Stimulated activated CD8-positive, alpha-beta memory T cell treated with anti-CD3 and anti-CD28 coated beads, Interleukin-12 subunit alpha, Interleukin-12 subunit beta, amount 100 ng/mL, for 24 hours (primary cell): ENCODE measurements around the gene MOB2.
"Not testable (repeated sequence)": the region's sequence is repeated elsewhere in the genome, so short reads cannot be mapped to it uniquely, and the experiment has no call there.

Source experiments
- DNase-seq: peaks from one replicate; pipeline ENCODE4 v3.0.0-alpha.2; 2020; ENCODE audit errors: extremely low read depth

The MOB2 gene

DNA sequence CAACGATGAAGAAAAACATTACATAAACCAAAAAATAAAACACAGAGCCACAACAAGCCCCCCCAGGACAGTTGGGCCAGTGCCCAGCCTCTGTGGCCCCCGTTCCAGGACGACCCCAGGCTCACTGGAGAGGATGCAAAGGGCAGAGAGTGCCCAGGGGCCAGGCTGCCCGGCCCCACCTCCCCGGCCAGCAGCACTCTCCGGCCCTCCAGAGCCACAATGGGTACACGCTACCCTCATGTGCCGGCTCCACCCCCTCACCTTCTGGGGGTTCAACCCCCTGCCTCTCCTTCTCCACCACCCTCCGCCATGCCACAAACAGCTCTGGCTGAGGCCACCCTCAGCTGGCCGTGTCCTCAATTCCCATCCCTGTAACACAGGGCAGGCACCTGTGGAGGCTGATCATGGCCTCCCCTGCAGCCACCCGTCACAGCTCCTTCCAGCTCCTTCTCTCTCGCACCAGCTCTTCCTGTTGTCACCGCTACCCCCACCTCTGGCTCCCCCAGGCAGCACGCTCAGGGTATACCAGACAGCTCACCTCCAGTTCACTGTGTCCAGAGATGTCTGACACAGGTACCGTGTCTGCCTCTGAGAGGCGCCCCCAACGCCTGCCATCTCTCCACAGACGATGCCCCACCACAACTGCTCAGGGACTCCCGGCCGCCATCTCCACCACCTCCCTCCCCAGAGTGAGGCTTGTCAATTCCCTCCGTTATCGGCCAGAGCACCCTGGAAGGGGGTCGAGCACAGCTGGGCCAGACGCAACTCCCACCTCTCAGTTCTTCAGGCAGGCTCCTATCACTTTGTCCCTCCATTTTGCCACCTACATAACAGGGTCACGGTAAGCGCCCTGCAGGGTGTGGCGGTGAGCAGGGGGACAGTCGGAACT is 30.8 kb upstream of the MOB2 start:
- no peak for DNase-seq

DNA sequence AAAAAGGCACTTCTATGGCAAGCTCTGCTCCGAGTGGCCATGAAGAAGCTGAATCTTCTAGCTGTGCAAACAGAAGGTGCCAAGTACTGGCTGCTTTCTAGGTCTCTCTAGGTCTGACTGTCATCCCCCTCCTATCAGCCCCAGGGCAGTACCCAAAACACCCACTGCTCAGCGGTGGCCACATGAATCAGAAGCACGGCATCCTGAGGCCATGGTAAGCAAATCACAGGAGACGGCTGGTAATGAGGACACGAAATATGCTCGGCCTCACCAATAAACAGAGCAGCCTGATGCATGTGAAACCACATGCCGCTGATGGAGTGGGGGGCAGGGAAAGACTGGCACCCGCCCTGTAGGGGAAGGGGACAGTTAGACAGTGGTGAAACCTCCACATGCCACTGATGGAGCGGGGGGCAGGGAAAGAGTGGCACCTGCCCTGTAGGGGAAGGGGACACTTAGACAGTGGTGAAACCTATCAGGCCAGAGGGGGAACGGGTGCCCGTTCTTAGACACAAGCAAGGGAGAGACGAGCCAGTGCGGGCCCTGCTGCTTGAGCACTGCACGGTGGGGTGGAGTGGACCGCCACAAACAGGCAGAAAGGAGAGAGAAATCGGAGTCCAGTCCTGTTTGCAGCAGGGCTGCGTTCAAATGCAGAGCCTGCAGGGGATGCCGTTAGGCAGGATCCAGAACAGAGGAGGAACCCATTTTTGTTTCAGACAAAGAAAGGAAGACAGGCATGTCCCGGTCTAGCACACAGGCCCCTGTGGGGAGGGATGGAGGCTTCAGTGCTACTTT is 29.9 kb upstream of the MOB2 start:
- no peak for DNase-seq

GRCh38 chr11:1515082-1516060 is 28.8 kb upstream of the MOB2 start:
- DNase-seq = peak; percentile 42

DNA sequence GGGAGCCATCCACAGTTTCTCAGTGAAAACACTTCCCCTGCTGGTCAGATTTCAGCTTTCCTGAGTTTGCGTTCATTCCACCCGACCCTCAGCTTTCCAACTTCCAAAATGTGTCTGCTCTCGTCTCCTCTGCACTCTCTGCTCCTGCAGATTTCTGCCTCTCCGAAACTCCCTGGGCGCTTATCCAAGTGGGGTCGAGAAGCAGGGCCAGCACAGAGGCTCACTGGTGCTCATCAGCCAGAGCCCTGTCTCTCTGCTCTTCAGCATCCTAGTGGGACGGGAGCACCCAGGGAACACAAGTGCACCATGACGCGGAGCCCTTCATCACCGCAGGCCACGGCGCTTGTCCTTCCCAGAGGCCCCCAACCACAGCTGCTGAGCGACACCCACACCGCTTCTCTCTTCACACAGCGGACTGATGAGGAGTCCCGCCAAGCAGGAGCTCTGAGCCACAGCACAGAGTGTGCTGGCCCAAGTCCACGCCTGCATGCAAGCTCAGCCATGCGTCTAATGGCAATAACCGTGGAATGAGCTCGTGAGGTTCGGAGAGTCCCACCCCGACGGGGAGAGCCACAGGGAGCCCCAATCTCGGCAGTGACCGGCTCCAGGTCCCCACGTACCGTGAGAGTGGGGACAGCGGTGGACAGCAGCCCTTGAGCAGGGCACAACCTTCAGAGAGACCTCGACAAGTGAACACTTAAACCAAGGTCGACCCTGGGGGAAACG is 27.9 kb upstream of the MOB2 start:
- DNase-seq = no peak

DNA sequence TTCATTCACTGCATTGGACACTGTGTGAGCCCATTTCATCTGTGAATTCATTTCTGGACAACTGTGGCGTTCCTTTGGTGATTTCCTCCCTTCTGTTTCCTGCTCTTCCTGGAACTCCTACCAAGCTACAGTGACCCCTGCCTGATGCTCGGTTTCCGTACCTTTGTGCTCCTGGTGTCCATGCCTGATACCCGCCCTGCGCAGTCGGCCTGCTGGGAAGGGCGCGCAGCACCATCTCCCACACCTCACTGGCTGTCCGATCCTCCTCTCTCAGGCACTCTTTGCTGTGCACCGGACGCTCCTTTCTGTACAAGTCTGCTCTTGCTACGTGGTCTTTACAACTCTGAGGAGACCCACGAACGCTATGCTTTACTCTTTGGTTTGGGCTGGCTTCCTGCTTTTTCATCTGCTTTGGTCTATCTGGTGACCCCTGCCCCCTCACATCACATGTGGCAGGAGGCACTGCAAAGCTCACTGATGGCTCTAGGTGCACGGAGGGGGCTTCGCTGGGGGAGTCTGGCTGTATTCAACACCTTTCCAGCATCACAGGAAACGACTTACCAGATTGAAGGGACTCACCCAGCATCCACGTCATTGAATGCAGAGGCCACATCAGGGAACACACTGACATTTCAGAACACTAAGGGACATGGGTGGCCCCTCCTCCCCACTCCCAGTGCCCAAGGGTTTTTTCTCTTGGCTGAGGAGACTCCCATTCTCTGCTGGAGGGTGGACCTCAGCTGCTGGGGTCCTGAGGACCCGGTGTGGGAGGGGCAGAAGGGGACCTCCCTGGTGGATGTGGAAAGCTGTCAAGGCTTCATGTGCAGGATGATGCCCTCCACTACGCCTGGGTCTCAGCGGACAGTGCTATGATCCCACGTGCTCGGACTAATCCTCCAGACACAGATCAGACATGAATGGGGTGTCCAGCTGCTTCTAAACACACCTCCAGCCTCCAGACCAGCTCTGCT is 27.0 kb upstream of the MOB2 start:
- no peak for DNase-seq

GRCh38 chr11:1512531-1513258 is 26.1 kb upstream of the MOB2 start:
- DNase-seq = not testable (repeated sequence)

DNA sequence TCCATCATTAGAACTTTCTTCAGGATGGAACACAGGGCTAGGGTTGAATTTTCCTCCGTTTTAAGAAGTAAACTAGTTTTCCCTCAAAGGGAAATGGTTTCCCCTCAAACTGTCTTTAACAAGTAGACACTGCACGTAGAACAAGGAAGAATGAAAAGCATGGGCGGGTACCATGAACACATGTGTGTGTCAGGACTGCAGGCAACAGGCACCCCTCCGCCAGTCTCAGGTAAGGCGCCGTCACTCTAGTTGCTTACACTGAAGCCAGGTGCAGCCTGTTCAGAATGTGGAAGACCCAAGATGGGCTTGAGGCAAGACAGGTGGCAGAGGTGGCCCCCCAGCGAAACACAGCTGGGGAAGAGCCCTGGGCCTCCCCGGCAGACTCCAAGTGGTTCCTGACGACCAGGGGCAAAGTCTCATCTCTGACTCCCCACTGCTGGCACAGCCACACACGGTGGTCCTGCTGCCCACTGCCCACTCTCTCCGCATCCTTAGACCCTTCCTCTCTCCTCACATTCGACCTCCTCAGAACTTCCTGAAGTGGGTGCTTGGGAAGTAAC is 25.4 kb upstream of the MOB2 start:
- no peak for DNase-seq

GRCh38 chr11:1510928-1511327 is 24.3 kb upstream of the MOB2 start:
- DNase-seq = no peak

DNA sequence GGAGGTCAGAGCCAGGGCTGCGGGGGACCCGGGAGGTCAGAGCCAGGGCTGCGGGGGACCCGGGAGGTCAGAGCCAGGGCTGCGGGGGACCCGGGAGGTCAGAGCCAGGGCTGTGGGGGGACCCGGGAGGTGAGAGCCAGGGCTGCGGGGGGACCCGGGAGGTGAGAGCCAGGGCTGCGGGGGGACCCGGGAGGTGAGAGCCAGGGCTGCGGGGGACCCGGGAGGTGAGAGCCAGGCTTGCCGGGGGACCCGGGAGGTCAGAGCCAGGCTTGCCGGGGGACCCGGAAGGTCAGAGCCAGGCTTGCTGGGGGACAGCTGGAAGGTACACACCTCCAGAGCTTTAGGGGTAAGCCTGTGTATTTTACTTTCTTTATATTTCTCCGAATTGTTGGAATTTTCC is 23.8 kb upstream of the MOB2 start:
- DNase-seq = not testable (repeated sequence)

DNA sequence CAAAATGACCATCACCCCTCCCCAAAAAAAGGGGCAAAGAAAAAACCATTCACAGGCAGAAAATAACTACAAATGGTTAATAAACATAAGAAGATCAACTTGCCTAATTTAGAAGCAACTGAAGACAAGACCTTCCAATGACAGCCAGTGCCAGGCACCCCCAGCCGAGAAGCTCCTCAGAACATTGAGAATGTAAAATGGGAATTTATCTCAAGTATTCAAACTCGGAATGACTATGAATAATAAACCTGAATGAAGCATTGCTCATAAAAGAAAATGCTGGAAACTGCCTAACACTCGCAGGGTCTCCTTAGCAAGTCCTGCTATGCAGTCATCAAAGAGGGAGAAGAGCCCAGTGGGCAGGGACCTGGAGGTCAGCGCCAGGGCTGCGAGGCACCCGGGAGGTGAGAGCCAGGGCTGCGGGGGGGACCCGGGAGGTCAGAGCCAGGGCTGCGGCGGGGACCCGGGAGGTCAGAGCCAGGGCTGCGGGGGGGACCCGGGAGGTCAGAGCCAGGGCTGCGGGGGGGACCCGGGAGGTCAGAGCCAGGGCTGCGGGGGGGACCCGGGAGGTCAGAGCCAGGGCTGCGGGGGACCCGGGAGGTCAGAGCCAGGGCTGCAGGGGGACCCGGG is 23.2 kb upstream of the MOB2 start:
- DNase-seq = no peak

- DNase-seq = no peak
These were observed 22.4 kb upstream of the MOB2 start for GRCh38 chr11:1508986-1509385.

DNA sequence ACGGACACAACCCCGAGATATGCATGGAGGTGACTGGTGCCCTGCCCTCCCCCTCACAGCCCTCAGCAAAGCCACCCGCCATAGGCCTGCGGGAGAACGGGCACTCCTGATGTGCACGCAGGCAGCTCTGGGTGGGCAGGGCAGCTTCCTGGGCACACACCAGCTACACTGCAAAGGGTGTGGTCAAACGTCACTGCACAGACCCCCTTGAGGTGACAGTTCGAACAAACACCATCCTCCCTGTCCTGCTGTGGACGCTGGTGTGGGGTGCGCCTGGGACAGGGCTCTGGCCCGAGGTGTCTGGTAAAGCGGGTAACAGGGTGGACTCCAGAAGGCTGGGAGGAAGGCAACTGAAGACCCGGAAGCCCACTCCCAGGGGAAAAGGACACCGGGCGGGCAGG is 21.9 kb upstream of the MOB2 start:
- no peak for DNase-seq

- no peak for DNase-seq
These were observed 21.0 kb upstream of the MOB2 start for GRCh38 chr11:1507381-1508140.

GRCh38 chr11:1506981-1507380 is 20.4 kb upstream of the MOB2 start:
- DNase-seq = no peak

- no peak for DNase-seq
These were observed 18.9 kb upstream of the MOB2 start for GRCh38 chr11:1505480-1505879.

DNA sequence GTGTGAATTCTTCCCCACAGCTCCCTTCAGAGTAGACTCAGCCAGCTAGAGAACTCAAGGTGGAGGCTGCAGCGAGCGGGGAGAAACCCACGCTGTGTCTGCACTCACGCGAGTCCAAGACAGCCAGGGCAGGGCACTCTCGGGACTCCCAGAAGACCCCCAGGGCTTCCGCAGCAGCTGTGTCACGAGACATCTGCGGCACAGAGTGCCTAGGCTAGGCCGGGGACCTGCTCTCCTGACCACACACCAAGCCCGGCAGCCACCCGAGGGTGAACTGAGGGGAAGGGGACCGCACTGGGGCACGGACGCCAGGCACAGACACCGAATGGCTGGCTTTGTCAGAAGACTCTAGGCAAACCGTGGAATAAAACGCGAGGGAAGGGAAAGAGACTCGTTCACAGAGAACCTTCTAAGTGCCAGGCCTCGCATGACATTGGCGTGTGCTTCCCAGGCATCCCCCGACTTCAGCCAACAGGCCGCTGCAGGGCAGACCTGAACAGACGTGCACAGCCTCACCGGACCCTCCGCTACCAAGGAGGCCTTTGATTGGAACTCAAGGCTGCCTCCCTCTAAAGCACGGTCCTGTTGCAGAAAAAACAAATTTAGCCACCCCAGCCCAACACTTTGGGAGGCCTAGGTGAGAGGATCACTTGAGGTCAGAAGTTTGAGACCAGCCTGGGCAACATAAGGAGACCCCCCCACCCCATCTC is 18.2 kb upstream of the MOB2 start:
- no peak for DNase-seq

DNA sequence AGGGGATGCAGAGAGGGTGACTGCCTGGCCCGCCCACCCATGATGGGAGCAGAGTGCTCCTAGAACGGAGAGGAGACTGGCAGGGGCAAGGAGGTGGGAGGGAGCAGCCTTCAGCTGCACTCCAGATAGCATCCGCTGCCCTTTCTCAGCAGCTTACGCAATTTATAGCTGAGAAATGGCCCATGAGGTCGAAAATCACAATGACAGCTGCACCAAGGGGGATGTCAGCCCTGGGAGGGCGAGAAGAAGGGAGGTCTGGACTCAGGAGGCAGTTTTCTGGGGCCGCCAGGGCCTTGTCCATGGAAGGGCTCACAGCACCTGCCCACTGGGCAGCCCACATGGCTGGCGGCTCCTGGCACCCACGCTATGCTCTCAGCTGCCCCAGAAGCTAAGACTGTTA is 17.6 kb upstream of the MOB2 start:
- DNase-seq = no peak
